Mucosa of descending colon (tissue), 3 donors: Measurements from ENCODE around the gene TGM6. TPM values are rescaled to one million over a fixed set of nuclear protein-coding genes. Genes with fewer than 3 reads are reported as not detected.
A peak's percentile ranks its signal among the peaks of the same experiment; 100 is the strongest.

Experiments
- ATAC-seq: fragments of 200-7000 bp; cut with Tn5 transposase; one replicate; pipeline ENCODE4 v1.9.1; 2020; ENCODE audit warnings: mild to moderate bottlenecking, moderate library complexity
- DNase-seq, 3 donors: peaks; one replicate each; pipeline ENCODE4 v3.0.0-alpha.2; 2020
- H3K36me3 ChIP-seq: fragments of 200-600 bp; one replicate; pipeline ENCODE4 v1.8.0; 2021; ENCODE audit warnings: low read depth, mild to moderate bottlenecking
- H3K4me1 ChIP-seq: fragments of 200-600 bp; one replicate; pipeline ENCODE4 v1.8.0; 2021; ENCODE audit warnings: low read depth, mild to moderate bottlenecking
- H3K4me3 ChIP-seq: fragments of 200-600 bp; one replicate; pipeline ENCODE4 v1.8.0; 2021; ENCODE audit warnings: mild to moderate bottlenecking
- H3K9me3 ChIP-seq: fragments of 200-600 bp; one replicate; pipeline ENCODE4 v1.8.0; 2021; ENCODE audit warnings: mild to moderate bottlenecking
- intact Hi-C, 2 donors: fragments of 100-400 bp; cut with DNase I in 1 of 2; cut with micrococcal nuclease in 1 of 2; formaldehyde crosslinking; loops; one replicate each; pipeline versions ENCODE4 v1.11.0 to v1.11.1; 2022; cut with DNase I, micrococcal nuclease
- total RNA-seq, 3 donors: library from RNA; stranded (reverse); fragmentation: NEBNext Ultra II Directional in 2 of 3; extraction: Animal tissue kit (Norgen Biotek cat#: 25700) in 2 of 3; gene quantifications; one replicate each; pipeline versions ENCODE4 v1.2.1 to v1.2.4, GENCODE V29; 2021 to 2023
- TF ChIP-seq, protein P1 (sequence below): fragments of 200-600 bp; IDR thresholded peaks from one replicate; pipeline ENCODE4 v1.8.0; 2022; ENCODE audit warnings: antibody characterized with exemption, mild to moderate bottlenecking
- donor health status: DM: no; HTN: no; CAD: no; lungs with moderate emphysema.
- donor health status: DM: no; HTN: no; CAD: no.
- donor health status: DM: no; HTN: yes; CAD: no.

TGM6 gene
- total RNA-seq, 3 donors from 2014 or later: not detected

DNA sequence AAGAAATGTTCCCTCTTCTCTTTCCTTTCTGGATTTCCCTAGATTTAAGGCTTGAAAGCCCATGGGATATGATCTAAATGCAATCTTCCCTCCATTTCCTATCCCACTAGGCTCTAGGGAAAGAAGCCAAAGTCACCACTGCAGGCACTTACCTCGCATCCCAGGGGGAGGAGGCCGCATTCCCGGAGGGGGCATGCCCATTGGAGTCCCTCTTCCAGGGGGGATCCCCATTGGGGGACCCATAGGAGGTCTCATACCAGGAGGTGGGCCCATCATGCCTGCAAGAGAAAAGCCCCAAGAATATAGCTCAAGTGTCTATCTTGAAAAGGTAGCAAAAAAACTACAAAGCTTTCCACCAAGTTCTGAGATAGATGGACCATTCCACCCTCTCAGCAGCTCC is 81.8 kb downstream of the TGM6 start:
- H3K36me3 ChIP-seq: peaks cover 22% of the 10 kb centered on the region
- intact Hi-C loops: no loop called here
- ATAC-seq (no peak), DNase-seq (no peak)
- TF ChIP-seq, protein P1, sequence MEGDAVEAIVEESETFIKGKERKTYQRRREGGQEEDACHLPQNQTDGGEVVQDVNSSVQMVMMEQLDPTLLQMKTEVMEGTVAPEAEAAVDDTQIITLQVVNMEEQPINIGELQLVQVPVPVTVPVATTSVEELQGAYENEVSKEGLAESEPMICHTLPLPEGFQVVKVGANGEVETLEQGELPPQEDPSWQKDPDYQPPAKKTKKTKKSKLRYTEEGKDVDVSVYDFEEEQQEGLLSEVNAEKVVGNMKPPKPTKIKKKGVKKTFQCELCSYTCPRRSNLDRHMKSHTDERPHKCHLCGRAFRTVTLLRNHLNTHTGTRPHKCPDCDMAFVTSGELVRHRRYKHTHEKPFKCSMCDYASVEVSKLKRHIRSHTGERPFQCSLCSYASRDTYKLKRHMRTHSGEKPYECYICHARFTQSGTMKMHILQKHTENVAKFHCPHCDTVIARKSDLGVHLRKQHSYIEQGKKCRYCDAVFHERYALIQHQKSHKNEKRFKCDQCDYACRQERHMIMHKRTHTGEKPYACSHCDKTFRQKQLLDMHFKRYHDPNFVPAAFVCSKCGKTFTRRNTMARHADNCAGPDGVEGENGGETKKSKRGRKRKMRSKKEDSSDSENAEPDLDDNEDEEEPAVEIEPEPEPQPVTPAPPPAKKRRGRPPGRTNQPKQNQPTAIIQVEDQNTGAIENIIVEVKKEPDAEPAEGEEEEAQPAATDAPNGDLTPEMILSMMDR: no peak
- H3K4me3 ChIP-seq: no peak overlapping the region
- no peaks in the 10 kb centered on the region for H3K9me3 ChIP-seq
- H3K4me1 ChIP-seq: no peaks in the 10 kb centered on the region

DNA sequence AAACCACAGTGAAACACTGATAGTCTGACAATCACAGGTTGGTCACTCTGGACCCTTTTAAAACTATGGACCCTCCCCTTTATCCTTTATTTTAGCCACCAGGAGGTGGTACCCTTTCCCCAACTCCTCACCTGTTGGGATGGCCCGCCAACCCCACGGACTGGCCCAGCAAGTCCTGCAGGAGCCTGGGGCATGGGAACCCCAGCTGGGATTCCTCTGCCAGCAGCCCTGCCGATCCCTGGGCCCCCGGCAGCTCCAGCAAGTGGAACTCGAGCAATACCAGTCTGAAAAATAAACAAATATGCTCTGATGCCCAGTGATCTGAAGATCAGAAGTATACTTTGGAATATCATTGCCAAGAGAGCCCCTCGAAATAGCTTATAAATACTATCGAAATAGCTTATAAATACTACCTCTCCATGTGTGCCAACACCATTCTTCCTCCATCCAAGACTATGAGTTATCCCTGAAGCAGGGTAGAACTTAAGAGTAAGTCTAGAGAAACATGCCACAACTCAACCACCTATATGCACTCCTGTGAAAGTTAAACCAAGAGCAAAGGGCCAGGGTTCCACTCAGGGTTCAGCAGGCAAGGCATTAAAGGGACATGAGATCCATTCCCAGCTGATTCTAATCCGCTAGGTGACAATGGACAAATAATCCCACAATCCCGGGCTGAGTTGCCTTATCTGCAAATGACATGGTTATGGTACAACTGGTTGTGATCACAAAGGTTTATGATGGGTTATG is 83.1 kb downstream of the TGM6 start:
- H3K9me3 ChIP-seq: no peaks in the 10 kb centered on the region
- peaks cover 22% of the 10 kb centered on the region for H3K36me3 ChIP-seq
- DNase-seq (no peak), ATAC-seq (peak; percentile 45)
- TF ChIP-seq, protein P1: no peak
- no peak overlapping the region for H3K4me3 ChIP-seq
- intact Hi-C loops: no loop called here
- peaks cover 5% of the 10 kb centered on the region for H3K4me1 ChIP-seq

DNA sequence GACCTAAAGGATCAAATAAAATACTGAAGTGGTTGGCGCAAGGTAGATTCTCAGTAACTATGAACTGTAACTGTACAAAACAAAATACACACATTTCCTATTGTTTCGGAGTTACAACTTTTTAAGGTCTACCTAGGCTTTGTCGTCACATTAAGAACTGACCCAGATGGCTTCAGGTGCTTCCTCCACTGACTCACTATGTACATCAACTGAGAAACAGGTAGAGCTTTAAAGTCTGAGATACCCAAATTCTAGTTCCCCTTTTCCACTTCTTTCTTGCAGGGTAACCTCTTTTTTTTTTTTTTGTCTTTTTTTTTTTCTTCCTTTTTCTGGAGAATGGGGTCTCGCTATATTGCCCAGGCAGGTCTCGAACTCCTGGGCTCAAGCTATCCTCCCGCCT is 84.4 kb downstream of the TGM6 start:
- DNase-seq (no peak), ATAC-seq (no peak)
- Histone ChIP-seq H3K4me3 (no peak overlapping the region), H3K4me1 (peaks cover 14% of the 10 kb centered on the region), H3K36me3 (peaks cover 22% of the 10 kb centered on the region), H3K9me3 (no peaks in the 10 kb centered on the region)
- intact Hi-C loops: no loop called here
- TF ChIP-seq, protein P1: no peak

DNA sequence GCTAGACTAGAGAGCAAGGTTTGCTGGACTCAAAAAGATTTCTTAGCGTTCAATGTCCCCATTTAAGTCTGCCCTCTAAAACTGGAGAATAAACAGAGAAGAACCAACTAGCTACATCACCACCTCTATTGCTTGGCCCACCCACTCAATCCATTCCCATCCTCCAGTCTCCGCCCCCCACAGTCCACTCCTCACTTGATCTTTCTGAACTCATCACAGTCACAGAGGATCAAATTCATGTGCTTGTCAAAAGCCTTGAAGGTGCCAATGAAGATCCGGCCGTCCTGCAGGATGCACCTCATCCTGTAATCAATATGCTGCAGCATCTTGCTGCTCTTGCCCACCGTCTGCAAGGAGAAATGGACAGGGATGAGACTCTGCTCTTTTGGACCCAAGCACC is 86.7 kb downstream of the TGM6 start:
- TF ChIP-seq, protein P1: no peak
- H3K4me1 ChIP-seq: peaks cover 14% of the 10 kb centered on the region
- DNase-seq: no peak
- ATAC-seq: no peak
- intact Hi-C loops: no loop called here
- peaks cover 19% of the 10 kb centered on the region for H3K36me3 ChIP-seq
- no peak overlapping the region for H3K4me3 ChIP-seq
- H3K9me3 ChIP-seq: no peaks in the 10 kb centered on the region

DNA sequence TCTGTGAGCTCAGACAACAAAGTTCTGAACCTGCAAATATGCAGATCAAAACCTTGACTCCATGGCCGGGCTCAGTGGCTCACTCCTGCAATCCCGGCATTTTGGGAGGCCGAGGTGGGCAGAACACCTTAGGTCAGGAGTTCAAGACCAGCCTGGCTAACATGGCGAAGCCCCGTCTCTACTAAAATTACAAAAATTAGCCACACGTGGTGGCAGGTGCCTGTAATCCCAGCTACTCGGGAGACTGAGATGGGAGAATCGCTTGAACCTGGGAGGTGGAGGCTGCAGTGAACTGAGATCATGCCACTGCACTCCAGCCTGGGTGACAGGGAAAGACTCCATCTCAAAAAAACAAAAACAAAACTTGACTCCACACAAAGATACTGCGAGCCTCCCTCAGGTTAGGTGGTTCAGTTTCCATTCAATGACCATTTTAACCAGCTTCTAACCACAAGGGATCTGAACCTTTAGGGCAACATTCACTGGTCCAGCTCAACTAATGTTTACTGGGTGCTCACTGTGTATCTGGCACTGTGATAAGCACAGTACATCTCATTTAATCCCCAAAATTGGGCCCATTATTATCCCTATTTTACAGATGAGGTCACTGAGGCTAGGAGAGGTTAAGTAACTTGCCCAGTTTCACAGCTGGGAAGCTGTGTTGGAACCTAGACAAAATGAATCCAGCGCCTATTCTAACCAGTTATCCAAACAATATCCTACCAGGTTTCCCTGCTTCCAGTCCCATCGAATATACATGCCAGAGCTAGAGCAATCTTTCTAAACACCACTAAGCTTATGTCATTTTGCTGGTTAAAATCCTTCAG is 88.1 kb downstream of the TGM6 start:
- ATAC-seq (no peak), DNase-seq (no peak)
- Histone ChIP-seq H3K4me3 (no peak overlapping the region), H3K9me3 (no peaks in the 10 kb centered on the region), H3K36me3 (peaks cover 7% of the 10 kb centered on the region), H3K4me1 (peaks cover 14% of the 10 kb centered on the region)
- TF ChIP-seq, protein P1: no peak
- intact Hi-C loops: no loop called here
